NCI-H187 treated with DMSO at 0.1 percent for 48 hours (cell line): ENCODE results near the gene NFKBIA.
"Not testable (repeated sequence)": the region's sequence is repeated elsewhere in the genome, so short reads cannot be mapped to it uniquely, and the experiment has no call there.

Experiments used
- DNase-seq: peaks from one replicate; lab custom pipeline; 2025; lab: John Stamatoyannopoulos, UW

NFKBIA gene, protein sequence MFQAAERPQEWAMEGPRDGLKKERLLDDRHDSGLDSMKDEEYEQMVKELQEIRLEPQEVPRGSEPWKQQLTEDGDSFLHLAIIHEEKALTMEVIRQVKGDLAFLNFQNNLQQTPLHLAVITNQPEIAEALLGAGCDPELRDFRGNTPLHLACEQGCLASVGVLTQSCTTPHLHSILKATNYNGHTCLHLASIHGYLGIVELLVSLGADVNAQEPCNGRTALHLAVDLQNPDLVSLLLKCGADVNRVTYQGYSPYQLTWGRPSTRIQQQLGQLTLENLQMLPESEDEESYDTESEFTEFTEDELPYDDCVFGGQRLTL

DNA sequence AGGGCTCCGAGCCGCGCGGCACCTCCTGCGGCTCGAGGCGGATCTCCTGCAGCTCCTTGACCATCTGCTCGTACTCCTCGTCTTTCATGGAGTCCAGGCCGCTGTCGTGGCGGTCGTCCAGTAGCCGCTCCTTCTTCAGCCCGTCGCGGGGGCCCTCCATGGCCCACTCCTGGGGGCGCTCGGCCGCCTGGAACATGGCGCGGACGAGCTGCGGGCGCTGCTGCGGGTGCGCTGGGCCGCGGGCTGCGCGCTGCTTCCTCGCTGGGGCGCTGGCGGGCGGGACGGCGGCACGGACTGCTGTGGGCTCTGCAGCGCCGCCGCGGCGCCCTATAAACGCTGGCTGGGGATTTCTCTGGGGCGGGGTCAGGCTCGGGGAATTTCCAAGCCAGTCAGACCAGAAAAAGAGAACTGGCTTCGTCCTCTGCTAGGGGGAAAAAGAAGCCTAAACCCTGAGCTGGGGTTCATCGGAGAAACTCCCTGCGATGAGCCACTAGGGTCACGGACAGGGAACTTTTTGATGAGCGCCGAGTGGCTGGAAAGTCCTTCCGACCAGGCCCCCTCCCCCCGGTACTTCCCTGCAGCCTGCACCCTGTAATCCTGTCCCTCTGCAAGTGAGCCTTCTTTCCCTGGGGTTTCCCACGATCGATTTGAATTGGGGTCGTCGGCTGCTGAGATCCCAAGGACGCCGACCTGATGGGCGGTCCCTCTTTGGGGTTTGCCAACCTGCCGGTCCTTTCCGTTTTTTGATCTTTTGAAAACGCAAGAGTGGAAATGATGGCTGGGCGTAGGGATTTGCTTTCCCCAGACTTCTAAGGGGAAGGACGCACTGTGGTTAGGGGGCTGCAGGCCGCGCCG is at the start of gene NFKBIA:
Gene NFKBIA (minus strand): TSS at position 301 of the 855 bp plus-strand sequence. CDS start 105 bp downstream, at position 196.
- peak; percentile 37 for DNase-seq

DNA sequence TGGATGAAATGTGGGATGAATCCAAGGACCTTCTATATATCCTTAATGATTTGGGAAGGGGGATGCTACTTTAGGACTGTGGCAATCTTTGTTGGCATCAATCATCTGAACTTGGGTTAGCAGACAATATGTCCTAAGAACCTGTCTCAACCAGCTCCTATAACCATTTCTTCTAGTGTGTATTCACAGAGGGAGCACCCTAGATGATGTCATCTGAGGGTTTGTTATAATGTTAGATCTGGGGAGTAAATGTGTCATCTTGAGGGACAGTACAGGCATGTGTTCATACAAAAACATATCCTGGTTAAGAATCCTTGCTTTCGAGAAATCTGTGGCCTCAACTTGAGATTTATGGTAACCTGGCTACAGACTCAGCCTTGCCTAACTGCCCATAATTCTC is 41.9 kb upstream of the NFKBIA start:
- no peak for DNase-seq

DNA sequence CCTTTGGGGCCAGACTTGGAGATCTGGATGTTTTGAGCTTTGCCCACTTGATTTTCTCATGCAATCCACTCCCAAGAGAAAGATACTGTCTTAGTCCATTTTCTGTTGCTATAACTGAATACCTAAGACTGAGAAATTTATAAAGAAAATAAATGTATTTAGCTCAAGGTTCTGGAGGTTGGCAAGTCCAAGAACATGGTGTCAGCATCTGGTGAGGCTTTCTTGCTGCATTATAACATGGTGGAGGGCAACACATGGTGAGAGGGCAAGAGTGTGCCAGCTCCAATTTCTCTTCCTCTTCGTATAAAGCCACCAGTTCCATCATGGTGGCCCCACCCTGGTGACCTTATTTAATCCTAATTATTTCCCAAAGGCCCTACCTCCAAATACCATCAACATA is 39.6 kb upstream of the NFKBIA start:
- DNase-seq, result no peak

DNA sequence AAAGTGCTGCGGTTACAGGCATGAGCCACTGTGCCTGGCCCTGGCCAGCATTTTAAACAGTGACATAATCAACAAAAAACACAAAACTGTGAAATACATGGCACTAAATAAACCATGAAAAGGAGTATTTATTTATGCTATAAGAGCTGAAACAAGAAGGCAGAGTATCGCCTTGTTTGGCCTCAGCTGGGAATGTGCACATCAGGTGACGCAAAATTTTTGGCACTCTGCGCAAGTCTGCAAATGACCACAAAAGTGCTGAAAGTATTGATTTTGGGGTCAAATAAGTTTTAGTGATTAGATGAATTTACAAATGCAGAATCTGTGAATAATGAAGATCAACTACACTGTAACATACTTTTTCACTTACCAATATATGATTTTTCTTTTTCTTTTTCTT is 36.6 kb upstream of the NFKBIA start:
- DNase-seq, result no peak

DNA sequence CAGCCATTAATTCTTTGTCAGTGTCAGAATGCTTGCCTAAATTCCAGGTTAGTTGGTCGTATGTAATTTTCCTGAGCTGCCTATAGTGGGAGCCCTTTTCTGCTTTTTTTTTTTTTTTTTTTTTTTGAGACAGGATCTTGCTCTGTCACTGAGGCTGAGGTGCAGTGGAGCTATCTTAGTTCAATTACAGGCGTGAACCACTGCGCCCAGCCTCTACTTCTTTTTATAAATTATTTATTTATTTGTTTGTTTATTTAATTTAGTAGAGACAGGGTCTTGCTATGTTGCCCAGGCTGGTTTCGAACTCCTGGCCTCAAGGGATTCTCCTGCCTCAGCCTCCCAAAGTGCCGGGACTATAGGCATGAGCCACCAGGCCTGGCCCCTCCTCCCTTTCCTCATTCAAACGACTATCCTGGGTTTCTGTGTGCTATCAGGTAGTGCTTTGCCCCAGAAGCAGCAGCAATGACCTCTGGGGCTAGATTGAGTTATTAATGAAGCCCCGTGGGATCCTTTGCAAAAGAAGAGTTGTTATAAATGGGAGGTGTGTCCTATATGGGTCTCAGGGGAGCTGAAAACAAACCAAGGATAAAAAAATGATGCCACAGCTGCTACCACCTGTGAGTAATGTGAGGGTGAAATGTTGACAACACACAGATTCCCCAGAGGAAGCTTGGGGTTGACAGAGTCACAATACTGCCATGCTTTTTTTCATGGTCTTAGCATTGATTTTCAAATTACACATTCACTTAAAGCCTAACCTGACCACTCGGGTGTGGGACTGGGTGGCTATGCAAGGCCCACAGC is 34.6 kb upstream of the NFKBIA start:
- DNase-seq, result no peak

DNA sequence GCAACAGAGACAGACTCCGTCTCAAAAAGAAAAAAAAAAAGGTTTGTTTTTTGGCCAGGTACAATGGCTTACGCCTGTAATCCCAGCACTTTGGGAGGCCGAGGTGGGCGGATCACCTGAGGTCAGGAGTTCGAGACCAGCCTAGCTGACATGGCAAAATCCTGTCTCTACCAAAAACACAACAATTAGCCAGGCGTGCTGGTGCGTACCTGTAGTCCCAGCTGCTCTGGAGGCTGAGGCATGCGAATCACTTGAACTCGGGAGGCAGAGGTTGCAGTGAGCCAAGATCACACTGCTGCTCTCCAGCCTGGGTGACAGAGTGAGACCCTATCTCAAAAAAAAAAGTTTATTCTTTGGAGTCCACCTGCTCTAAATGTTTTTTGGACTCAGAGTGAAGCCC is 33.9 kb upstream of the NFKBIA start:
- not testable (repeated sequence) for DNase-seq

DNA sequence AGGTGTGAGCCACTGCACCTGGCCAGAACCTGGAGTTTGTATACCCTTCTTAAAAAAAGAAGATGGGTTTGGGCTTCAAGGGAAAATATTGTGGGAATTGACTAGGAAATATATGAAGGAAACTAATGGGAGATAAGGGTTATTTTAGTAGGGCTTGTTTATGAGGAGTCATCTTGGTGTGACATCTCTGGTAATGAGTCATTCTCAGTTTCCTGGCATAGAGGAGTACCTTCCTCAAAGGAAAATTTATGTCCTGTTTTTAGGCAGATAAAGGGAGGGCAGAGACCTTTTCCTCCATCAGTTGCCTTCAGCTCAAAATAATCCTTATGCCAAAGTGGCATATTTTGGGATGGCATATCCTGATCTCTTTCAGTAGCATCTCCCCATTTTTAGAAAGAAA is 30.6 kb upstream of the NFKBIA start:
- no peak for DNase-seq

DNA sequence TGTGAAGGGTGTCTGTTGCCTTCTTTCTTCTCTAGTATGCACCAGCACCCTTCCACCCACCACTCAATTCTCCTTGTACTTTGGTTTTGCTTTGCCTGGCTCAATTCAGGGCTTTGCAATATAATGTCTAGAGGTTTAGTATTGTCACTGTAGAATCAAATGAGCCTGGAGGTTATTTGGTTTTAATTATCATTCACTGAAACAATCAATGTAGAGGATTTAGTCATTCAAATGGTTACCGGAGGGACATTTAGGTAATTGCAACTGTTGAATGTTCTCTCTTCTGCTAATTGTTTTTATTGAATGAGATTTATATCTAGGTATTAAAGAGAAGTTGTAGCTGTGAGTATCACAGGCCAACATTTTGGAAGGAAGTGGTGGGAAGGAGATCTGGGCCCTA is 29.3 kb upstream of the NFKBIA start:
- DNase-seq, result no peak

DNA sequence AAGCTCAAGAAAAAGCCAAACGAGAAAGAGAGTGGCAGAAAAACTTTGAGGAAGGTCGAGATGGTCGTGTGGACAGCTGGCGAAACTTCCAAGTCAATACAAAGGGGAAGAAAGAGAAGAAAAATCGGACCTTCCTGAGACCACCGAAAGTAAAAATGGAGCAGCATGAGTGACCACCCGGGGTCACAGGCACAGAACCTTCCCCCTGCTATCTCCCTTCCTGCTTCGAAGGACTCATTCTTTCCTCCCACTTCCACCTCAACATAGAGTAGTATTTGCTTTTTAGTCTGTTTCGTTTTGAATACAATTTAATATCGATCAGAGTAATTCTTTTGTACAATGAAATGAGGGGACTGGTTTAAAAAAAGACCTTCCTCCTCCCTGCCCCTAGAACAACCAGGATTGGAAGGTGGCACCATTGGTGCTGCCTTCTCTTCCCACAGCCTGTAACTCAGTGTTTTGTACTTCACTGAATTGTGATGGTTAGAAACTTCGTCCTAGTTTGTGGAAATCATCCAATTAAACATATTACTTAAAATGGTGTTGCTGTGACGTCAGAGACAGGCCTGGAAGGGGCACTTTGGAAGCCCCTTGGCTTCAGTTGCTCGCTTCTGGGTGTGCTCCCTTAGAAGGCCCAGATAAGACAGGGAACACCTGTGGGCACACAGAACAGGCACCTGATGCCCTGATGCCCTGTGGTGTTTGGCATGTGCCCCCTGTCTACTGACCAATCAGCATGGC is 26.1 kb upstream of the NFKBIA start:
- no peak for DNase-seq

DNA sequence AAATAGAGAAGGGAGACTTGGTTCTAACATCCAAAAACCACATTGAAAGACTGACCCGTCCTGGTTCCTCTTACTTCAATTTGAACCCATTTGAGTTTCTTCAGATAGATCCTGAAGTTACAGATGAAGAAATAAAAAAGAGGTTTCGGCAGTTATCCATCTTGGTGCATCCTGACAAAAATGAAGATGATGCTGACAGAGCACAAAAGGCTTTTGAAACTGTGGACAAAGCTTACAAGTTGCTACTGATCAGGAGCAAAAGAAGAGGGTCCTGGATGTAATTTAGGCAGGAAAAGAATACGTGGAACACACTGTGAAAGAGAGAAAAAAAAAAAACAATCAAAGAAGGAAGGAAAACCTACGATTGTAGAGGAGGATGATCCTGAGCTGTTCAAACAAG is 25.4 kb upstream of the NFKBIA start:
- DNase-seq, result no peak

DNA sequence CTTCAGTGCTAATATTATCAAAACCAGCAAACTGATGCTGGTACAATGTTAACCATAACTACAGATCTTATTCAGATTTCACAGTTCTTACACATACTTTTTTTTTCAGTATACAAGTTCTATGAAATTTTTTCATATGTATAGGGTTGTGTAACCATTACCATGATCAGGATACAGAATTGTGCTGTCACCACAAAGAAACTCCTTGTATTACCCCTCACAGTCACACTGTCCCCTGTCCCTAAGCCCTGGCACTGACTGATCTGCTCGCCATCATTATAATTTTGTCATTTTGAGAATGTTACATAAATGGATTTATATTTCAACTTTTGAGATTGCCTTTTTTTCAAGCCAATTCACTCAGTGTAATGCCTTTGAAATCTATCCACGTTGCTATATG is 21.3 kb upstream of the NFKBIA start:
- no peak for DNase-seq

DNA sequence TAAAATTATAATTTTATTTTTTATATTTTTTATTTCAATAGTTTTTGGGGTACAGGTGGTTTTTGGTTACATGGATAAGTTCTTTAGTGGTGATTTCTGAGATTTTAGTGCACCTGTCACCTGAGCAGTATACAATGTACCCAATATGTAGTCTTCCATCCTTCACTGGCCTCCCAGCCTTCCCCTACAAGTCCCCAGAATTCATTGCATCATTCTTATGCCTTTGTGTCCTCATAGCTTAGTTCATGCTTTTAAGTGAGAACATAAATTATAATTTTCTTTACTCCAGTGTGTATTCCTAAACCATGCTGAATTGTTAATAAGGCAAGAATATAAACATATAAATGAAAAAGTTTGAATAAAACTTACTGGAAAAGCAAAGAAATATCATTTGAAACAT is 19.1 kb upstream of the NFKBIA start:
- DNase-seq, result no peak

DNA sequence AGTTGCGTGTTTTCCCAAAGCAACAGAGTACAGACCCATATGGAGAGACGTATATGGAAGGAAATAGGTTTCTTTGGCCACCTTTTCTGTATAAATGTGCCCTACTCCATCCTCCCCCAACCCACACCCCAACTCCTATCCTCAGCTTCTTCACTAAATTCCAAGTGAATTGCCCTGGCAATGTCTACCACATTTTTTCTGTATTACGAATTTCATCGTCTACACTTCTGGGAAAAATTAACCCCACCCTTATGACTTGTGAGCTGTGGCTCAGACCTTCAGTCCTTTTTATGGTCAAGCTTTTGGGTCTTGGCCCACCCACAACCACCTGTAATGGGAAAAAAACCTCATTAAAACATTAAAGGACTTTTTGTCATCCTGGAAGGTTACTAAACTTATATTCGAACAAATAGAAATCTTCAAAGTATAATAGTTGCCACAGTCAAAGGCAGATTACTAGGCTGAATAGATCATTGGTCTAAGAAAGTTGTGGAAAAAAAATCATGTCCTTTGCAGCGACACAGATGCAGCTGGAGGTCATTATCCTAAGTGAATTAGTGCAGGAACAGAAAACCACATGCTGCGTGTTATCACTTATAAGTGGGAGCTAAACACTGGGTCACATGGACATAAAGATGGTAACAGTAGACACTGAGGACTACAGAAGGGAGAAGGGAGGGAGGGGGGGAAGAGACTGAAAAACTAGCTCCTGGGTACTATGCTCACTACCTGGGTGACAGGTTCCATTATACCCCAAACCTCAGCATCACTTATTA is 15.7 kb upstream of the NFKBIA start:
- no peak for DNase-seq

DNA sequence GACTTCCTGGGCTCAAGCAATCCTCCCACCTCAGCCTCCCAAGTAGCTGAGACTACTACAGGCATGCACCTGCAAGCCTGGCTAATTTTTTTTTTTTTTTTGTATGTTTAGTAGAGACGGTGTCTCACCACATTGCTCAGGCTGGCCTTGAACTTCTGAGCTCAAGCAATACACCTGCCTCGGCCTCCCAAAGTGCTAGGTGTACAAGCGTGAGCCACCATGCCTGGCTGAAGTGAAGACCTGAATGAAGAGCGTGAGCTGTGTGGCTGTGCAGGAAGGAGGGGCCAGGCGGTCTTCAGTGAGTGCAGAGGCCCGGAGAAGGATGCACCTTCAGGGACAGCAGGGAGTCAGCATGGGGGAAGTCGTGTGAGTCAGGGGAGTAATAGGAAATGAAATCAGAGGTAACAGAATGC is 14.9 kb upstream of the NFKBIA start:
- no peak for DNase-seq

DNA sequence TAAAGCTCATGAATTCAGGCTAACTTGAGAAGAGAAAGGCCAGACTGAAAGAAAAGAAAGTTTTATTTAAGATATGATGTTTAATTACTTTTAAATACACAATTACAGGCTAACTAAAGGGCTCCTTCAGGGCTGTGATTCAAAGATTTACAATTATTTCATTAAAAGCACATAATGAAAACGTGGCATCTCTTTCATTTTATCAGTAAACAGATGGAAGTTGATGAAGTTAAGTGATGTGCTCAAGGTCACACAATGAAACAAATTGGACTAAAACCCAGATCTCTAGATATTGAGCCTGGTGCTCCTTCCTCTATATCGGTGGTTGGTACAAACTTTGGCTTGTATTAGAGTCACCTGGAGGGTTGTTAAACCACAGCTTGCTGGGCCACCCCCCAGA is 13.5 kb upstream of the NFKBIA start:
- no peak for DNase-seq

DNA sequence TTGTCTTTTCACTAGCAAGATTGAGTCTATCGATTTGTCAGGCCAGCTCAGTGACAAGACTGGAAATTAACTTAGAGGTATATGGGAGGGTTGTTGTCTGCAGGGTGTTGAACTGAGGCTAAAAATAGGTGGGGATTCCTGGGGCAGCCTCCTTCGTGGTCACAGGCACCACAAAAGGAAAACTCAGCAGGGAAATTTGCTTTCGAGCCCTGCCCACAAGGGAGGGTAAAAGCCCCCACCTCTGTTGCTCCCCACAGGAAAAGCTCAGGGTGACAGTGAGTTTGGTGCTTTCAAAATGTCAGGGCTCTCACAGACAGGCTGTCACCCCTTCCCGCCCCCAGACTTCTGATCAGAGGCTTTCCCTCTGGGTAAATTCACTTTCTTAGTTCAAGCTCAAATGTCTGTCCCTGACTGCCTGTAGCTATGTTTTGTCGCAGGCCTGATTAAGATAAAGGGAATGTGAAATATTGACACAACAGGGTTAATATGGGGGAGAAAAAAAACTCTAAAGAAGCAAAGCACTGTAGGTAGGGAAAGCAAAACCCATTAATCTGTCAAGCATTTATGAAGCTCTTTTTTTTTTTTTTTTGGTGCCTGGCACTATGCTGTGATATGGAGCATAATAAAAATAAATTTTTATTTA is 11.7 kb upstream of the NFKBIA start:
- no peak for DNase-seq

DNA sequence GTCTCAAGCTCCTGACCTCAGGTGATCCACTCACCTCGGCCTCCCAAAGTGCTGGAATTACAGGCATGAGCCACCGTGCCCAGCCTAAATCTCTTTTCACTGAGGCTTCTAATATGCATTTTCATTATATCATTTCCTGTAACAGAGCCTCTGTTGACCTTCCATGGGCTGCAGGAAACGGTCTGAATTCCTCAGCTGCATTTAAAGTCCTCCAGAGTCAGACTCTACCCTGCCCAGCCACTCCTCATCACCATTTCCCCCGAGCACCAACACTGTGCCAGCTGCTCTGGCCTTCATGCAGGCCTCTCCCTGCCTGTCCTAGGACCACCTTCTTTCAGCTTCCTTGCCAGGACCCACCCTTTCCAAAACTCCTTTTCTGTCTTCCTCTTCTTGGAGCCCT is 9.8 kb upstream of the NFKBIA start:
- no peak for DNase-seq

DNA sequence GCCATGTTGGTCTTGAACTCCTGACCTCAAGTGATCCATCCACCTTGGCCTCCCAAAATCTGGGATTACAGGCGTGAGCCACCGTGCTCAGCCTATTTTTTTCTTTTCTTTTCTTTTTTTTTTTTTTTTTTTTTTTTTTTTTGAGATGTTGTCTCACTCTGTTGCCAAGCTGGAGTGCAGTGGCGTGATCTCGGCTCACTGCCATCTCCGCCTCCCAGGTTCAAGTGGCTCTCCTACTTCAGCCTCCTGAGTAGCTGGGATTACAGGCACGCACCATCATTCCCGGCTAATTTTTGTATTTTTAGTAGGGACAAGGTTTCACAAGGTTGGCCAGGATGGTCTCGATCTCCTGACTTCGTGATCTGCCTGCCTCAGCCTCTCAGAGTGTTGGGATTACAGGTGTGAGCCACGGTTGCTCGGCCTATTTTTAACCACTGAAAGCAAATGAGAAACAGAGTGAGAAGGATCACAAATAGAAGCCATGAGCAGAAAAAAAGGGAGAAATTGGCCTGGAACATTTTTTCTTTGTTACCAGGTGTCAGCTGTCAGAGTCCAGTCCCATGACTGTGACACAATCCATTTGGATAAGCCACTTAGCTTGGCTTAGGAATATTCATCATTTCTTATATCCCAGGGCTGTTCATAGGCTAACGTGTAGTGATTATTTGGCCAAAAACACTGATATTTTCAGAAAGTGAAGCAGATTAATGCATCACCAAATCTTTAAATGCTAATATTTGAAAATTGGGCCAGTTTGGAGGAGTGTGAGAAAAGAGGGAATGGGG is 7.9 kb upstream of the NFKBIA start:
- peak; percentile 4 for DNase-seq

DNA sequence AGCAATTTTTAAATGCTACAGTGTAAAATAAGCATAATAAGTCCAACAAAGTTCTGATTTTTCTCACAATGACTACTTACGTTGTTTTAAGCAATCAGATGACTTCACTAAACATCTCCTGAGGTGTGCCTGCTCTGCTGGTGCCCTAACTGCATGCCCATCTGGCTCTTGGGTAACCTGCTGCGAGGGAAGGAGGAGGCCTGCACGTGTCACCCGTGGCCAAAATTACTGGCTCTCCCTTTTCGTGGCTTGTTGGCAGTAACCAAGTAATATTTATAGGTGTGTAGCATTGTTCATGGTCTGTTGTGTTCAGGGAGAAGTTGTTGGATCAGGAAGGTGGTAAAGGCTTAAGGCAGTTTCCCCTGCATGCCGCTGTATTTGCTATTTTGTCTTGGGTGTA is 6.3 kb upstream of the NFKBIA start:
- no peak for DNase-seq

DNA sequence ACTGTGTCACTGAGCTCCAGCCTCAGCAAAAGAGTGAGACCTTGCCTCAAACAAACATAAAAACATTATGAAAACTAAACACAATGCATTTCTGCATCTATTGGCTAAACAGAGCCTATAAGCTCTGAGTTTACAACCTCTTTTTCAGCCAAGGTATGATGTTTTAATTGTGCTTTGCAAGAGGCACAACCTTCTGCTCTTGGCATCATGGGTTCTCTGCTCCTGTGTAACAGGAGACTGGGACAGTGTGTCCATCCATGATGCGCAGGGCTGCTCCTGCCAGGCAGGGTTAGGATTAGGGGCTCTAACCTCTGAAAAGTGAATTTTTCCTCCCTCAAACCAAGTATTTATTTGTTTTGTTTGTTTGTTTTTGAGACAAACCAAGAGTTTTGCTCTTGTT is 5.0 kb upstream of the NFKBIA start:
- no peak for DNase-seq
